SU-DHL-6 (cell line): ENCODE data around the gene KSR1.

Source experiments
- H2AFZ ChIP-seq: fragments of 200-600 bp; sonication (generic); 2 replicates; pipeline ENCODE4 v1.6.1; 2014; ENCODE audit warnings: low read depth, mild to moderate bottlenecking, moderate library complexity, mixed read lengths, antibody characterized with exemption, low read length; ENCODE audit not compliant: severe bottlenecking
- H3F3A ChIP-seq: fragments of 200-600 bp; shearing (Covaris generic); 2 replicates; pipeline ENCODE4 v1.6.0; 2016; ENCODE audit warnings: antibody characterized with exemption, mild to moderate bottlenecking; ENCODE audit not compliant: insufficient read depth
- H3K27ac ChIP-seq: fragments of 200-600 bp; sonication (generic); 2 replicates; pipeline ENCODE4 v1.5.1; 2016; ENCODE audit warnings: low read depth, mild to moderate bottlenecking, low read length, moderate library complexity, mixed read lengths
- H3K27me3 ChIP-seq: fragments of 200-600 bp; sonication (generic), shearing (Covaris generic); 2 replicates; pipeline ENCODE4 v1.6.0; 2014; ENCODE audit warnings: mild to moderate bottlenecking, low read length
- H3K36me3 ChIP-seq: fragments of 200-600 bp; sonication (generic); 2 replicates; pipeline ENCODE4 v1.6.1; 2014; ENCODE audit warnings: mild to moderate bottlenecking, low read length, mixed read lengths
- H3K4me2 ChIP-seq: fragments of 300-600, 200-600 bp; shearing (Covaris generic), sonication (generic); 2 replicates; pipeline ENCODE4 v1.6.0; 2014; ENCODE audit warnings: low read length, low read depth, mild to moderate bottlenecking; ENCODE audit not compliant: poor library complexity, severe bottlenecking
- H3K4me3 ChIP-seq: fragments of 200-600 bp; sonication (generic); 2 replicates; pipeline ENCODE4 v1.5.1; 2014; ENCODE audit warnings: antibody characterized with exemption, low read length, mild to moderate bottlenecking, mixed read lengths; ENCODE audit not compliant: insufficient read depth, poor library complexity, severe bottlenecking
- H3K79me2 ChIP-seq: fragments of 200-600 bp; sonication (generic); 2 replicates; pipeline ENCODE4 v1.6.1; 2014; ENCODE audit warnings: mild to moderate bottlenecking, low read length, moderate library complexity; ENCODE audit not compliant: insufficient read depth
- H3K9ac ChIP-seq: fragments of 200-600 bp; sonication (generic); 2 replicates; pipeline ENCODE4 v1.7.0; 2014; ENCODE audit warnings: mild to moderate bottlenecking, low read length
- H3K9me2 ChIP-seq: fragments of 200-600 bp; sonication (generic); replicated peaks from 2 replicates; pipeline ENCODE4 v1.6.1; 2014; ENCODE audit warnings: low read length; ENCODE audit not compliant: insufficient read depth
- H3K9me3 ChIP-seq: fragments of 200-600 bp; sonication (generic); 2 replicates; pipeline ENCODE4 v1.6.1; 2014; ENCODE audit warnings: low read length, mixed read lengths; ENCODE audit not compliant: insufficient read depth
- H4K20me1 ChIP-seq: fragments of 200-600 bp; sonication (generic); 2 replicates; pipeline ENCODE4 v1.6.1; 2014; ENCODE audit warnings: low read depth, mild to moderate bottlenecking, antibody characterized with exemption, low read length, moderate library complexity, mixed read lengths
- CTCF ChIP-seq: fragments of 200-600 bp; sonication (generic); IDR thresholded peaks from one replicate; pipeline ENCODE4 v1.5.1; 2017; ENCODE audit warnings: antibody characterized with exemption, mild to moderate bottlenecking, low read length, moderate library complexity; ENCODE audit not compliant: insufficient read depth, poor library complexity, severe bottlenecking
- EZH2phosphoT487 ChIP-seq: fragments of 200-600 bp; sonication (generic), shearing (Covaris generic); conservative IDR thresholded peaks from 2 replicates; pipeline ENCODE4 v1.6.1; 2018; ENCODE audit warnings: mild to moderate bottlenecking, antibody characterized with exemption, low read length, moderate library complexity, mixed read lengths

The KSR1 gene

DNA sequence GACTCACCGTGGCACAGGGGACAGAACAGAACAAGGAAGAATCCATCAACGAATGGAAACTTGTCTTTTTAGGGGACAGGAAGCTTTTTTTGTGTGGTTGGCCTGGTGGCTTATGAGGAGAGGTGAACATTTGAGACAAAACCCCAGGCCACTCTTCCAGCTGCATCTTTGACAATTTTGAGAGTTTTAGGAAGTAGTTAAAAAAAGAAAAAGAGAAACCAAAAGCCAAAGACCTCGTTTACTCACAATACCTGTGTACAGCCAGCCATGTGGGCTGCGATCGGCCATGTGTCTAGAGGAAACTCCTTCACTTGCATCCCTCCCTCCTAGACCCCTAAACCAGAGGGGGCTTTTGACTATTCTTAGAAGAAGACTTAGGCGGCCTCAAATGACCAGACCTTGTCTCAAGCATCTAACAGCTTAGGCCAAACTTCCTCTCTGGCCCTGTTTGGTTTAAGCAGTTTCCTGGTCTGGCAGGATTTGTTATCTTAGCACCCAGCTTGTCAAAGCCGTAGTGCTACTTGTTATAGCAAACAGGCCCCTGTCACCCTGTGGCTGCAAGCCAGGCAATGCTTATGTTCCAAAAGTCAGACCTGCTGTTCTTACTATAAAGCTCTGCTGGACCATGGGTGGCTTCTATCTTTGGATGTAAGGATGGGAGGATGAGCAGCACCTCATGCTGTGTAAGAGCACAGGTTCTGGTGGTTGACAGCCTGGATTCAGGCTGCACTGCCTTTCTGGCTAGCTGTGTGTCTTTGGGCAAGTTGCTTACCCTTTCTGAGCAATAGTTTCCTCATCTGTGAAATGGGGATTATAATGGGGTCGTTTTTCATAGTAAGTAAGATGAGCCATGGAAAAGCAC, 17.7 kb downstream of the KSR1 start:
- H3K9ac ChIP-seq = no peak overlapping the region
- no peaks in the 10 kb centered on the region for H3F3A ChIP-seq
- no peaks in the 10 kb centered on the region for H3K9me3 ChIP-seq
- TF ChIP-seq CTCF (no peak), EZH2phosphoT487 (no peak)
- H3K4me2 ChIP-seq = no peak overlapping the region
- no peaks in the 10 kb centered on the region for H3K36me3 ChIP-seq
- no peaks in the 10 kb centered on the region for H4K20me1 ChIP-seq
- no peak overlapping the region for H2AFZ ChIP-seq
- no peaks in the 10 kb centered on the region for H3K9me2 ChIP-seq
- H3K27me3 ChIP-seq = no peaks in the 10 kb centered on the region
- no peak overlapping the region for H3K27ac ChIP-seq
- H3K79me2 ChIP-seq = no peaks in the 10 kb centered on the region
- H3K4me3 ChIP-seq = no peak overlapping the region

- Histone ChIP-seq H3K9me2 (no peaks in the 10 kb centered on the region), H3K79me2 (no peaks in the 10 kb centered on the region), H3K4me3 (no peak overlapping the region), H3F3A (no peaks in the 10 kb centered on the region), H3K9me3 (no peaks in the 10 kb centered on the region), H3K27me3 (no peaks in the 10 kb centered on the region), H2AFZ (no peak overlapping the region), H3K27ac (no peak overlapping the region), H4K20me1 (no peaks in the 10 kb centered on the region), H3K9ac (no peak overlapping the region), H3K36me3 (no peaks in the 10 kb centered on the region), H3K4me2 (no peak overlapping the region)
- TF ChIP-seq EZH2phosphoT487 (no peak), CTCF (no peak)
These were observed 18.9 kb downstream of the KSR1 start for GRCh38 chr17:27475070-27475673.

DNA sequence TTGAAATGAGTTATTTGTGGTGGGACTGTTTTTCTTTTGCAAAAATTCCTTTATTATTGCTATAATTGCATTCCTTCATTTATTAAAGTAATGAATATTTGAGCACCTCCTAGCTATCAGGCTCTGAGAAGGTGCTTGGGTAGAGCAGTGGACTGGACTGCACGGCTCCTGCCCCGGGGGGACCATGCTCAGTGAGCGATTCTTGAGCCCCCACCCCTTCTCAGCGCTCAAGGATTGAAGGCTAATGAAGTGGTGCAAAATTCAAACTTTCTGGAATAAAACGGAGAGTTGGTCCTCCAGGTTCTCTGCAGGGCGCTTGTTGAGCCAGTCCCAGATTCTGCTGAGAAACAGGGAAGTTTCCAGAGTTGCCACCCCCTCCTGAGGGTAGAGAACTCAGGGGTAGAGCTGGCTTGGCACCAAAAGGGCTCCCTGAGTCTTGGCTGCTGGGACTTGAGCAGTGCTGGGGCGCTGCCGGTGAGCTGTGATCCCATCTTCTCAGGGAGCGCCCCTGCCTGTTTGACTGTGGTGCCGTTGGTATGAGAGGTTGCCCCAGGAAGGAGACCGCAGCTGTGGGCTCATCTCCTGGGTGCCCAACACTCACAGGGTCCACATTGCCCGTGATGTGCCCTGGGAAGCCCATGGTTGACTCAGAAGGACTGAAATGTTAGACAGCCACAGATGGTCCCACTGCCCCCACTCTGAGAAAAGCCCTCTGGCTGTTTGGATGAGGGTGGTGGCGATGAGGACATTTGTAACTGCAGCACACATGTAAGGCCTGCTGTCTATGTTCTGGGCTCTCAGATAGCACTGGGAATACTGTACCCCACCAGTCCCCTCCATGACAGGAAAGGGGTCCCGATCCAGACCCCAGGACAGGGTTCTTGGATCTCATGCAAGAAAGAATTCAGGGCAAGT, 20.0 kb downstream of the KSR1 start:
- H4K20me1 ChIP-seq = no peaks in the 10 kb centered on the region
- H3K9me2 ChIP-seq = no peaks in the 10 kb centered on the region
- H3K9ac ChIP-seq = no peak overlapping the region
- H3K36me3 ChIP-seq = no peaks in the 10 kb centered on the region
- H3K79me2 ChIP-seq = no peaks in the 10 kb centered on the region
- no peak for TF ChIP-seq EZH2phosphoT487
- H3K4me3 ChIP-seq = no peak overlapping the region
- no peaks in the 10 kb centered on the region for H3K27me3 ChIP-seq
- H2AFZ ChIP-seq = no peak overlapping the region
- no peaks in the 10 kb centered on the region for H3K9me3 ChIP-seq
- no peak overlapping the region for H3K4me2 ChIP-seq
- H3F3A ChIP-seq = no peaks in the 10 kb centered on the region
- no peak overlapping the region for H3K27ac ChIP-seq
